HG03378 (cell line): ENCODE data around the gene FCRLB.
"Not testable (repeated sequence)": the region's sequence is repeated elsewhere in the genome, so short reads cannot be mapped to it uniquely, and the experiment has no call there.

Experiments used
- ATAC-seq: cut with Tn5 transposase; IDR thresholded peaks from one replicate; pipeline ENCODE4 v1.9.1; 2021; ENCODE audit warnings: mild to moderate bottlenecking, moderate library complexity; ENCODE audit not compliant: unreplicated experiment

FCRLB gene

DNA sequence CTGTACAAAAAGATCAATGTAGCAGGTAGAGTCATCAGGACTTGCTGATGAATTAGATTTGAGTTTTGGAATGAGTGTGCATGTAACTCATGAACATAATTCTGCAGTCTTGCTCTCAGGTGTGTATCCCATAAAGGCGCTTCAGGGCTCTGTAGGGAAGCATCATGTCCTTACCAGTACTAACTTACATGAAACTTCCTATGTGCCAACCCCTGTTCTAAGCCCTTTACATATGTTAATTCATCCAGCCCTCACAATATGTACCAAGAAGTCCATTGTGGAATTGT lies 2.1 kb upstream of the FCRLB start:
- ATAC-seq: no peak

- no peak for ATAC-seq
Observed at GRCh38 chr1:161720422-161720821, 922 bp upstream of the FCRLB start.

- ATAC-seq: no peak
Observed at GRCh38 chr1:161721738-161722343, 497 bp downstream of the FCRLB start.

- no peak for ATAC-seq
Observed at GRCh38 chr1:161722406-161722805, 1.1 kb downstream of the FCRLB start.

DNA sequence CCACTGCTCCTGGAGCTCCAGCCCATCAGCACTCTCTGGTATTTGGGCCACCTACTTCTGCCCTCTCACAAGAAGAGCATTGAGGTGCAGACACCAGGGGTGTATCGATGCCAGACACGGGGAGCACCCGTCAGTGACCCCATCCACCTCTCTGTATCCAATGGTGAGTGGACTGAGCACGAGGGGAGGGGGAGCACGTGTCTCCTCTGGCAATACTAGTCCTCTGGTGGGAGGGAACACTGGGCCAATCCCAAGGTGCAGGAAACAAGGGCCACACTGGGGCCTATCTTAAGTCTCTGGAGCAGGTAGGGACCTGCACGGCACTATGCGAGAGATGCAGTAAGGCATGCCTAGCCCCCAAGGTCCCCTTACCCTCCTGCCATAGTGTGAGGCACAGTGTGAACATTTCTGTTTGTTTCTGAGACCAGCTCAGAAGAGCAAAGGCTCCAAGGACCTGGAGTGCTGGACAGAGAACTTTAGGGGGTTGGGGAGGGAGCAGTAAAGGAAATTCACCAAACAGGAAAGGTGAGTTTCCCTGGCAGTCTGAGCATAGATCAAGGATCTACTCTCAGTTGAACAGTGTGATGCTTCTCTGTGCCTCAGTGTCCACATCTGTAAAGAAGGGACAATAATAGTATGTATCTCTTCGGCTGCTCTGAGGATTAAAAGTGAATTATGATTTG lies 2.3 kb downstream of the FCRLB start:
- ATAC-seq: no peak

DNA sequence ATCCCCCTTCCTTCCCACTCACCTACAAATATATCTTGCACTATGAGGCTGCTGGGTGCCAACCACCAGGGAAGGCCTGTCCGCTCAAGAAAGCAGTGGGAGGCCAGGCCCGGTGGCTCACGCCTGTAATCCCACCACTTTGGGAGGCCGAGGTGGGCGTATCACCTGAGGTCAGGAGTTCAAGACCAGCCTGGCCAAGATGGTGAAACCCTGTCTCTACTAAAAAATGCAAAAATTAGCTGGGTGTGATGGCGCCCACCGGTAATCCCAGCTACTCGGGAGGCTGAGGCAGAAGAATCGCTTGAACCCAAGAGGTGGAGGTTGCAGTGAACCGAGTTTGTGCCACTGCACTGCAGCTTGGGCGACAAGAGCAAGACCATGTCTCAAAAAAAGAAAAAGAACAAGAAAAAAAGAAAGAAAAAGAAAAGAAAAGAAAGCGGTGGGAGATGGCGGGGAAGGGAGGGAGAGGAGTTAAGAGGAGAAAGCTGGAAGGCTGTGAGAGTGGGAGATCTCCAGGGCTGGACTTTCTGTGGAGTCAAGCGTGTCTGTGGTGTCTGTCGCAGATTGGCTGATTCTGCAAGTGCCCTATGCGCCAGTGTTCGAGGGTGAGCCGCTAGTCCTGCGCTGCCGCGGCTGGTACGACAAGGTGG lies 4.0 kb downstream of the FCRLB start:
- not testable (repeated sequence) for ATAC-seq

DNA sequence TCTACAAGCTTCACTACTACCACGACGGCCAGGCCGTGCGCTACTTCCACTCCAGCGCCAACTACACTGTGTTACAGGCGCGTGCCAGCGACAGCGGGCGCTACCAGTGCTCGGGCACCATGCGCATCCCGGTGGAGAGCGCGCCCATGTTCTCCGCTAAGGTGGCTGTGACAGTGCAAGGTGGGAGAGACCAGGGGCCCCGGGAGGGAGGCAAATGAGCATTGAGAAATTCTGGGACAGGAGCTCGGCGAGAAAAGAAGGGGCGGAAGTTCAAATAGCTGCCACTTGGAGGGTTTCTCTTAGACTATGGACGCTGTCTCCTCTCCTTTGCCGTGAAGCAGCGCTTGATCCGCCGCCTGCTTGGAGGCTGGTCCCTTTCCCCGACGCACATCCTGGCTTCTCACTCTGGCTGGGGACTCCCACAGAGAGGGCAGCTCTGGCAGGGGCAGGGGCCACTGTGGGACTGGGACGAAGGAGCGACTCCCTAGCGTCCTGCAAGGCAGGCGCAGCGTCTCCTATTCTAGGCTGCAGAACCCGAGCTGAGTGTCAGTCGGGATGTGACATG lies 4.6 kb downstream of the FCRLB start:
- no peak for ATAC-seq

GRCh38 chr1:161726473-161727255 lies 5.3 kb downstream of the FCRLB start:
- ATAC-seq: no peak

DNA sequence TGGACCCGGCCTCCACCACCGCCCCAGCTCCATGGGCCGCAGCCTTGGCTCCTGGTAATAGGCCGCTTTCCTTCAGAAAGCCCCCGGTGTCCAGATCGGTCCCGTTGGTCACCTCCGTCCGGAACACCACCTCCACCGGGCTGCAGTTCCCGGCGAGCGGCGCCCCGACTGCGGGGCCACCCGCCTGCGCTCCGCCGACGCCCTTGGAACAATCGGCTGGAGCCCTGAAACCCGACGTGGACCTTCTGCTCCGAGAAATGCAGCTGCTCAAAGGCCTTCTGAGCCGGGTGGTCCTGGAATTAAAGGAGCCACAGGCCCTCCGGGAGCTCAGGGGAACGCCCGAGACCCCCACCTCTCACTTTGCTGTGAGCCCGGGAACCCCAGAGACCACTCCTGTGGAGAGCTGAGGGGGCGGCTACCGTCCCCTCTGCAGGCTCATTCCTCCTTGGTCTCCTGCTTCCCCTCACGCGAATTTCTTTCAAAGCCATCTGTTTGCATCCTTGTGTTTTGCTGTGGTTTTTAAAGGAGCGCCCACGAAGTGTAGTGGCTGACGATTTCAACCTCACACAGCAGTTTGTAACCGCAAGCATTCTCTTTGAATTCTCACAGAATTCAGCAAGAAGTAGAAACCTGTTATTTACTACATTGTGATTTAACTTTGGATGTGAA lies 6.0 kb downstream of the FCRLB start:
- no peak for ATAC-seq

- no peak for ATAC-seq
Observed at GRCh38 chr1:161728376-161729226, 7.3 kb downstream of the FCRLB start.

DNA sequence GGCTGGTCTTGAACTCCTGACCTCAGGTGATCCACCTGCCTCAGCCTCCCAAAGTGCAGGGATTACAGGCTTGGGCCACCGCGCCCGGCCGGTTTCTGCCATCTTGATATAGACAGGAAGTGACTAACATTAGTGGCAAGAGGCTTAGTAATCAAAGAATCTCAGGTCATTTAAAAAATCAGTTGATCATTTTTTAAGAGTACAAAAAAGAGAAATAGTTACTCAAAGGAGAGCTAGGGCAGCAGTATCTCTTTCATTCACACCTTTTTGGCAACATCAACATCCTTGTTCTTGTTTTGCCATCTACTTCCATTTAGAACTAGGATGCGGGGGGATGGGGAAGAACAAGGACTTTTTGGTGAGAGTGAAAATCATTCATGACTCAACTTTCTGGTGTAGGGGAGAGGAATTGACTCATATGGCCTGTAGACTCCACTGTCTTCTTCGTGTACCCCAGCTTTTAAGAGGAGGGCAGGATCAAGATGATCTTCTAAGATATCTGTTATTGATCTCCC lies 8.8 kb downstream of the FCRLB start:
- ATAC-seq: no peak

DNA sequence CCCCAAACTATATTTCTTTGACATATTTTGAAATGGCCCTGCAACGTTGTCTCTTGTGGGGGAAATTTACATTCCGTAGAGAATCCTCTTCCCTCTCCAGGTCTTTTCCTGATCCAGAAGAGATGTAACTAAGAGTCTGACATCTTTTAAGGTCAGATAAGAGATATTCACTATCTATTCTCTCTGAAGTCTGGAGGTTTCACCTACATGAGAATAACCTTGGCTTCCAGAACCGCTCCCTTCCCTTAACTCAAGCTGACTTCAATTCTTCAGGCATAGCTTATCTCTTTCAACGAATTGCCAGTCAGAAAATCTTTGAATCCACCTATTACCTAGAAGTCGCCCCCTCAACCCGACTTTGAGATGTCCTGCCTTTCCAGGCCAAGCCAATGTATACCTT lies 9.9 kb downstream of the FCRLB start:
- ATAC-seq: no peak

DNA sequence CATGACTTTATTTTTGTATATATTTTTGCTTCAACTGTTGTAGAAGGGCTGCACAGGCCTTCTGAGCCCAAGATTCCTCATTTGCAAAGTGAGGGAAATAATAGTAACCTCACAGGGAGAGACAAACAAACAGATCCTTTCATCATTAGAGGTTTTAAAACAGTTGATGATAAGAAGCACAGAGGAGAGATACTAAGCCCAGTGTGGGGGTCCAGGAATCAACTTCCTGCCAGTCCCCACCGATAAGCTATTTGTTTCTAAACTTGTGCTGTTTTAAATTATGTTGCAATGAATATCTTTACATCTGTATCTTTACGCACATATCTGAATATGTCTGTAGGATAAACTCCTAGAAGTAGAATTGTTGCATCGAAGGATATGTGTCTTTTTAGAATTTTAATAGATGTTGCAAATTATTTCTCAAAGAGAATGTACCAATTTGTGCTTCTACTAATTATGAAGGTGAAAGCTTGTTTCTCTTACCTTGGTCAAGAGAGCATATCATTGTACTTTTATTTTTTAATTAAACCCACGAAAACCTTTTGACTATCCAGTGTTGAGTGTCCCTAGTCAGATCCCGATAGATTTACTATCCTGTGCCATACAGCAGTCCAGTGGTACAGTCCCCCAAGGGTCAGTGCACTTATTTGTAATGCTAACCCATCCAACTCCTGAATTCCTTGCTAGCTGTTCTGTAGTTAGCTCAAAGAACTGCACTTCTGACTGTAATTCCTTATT lies 10.8 kb downstream of the FCRLB start:
- no peak for ATAC-seq

GRCh38 chr1:161733526-161733925 lies 12.2 kb downstream of the FCRLB start:
- ATAC-seq: no peak

- no peak for ATAC-seq
Observed at GRCh38 chr1:161735837-161736236, 14.5 kb downstream of the FCRLB start.

- no peak for ATAC-seq
Observed at GRCh38 chr1:161736335-161736969, 15.1 kb downstream of the FCRLB start.

DNA sequence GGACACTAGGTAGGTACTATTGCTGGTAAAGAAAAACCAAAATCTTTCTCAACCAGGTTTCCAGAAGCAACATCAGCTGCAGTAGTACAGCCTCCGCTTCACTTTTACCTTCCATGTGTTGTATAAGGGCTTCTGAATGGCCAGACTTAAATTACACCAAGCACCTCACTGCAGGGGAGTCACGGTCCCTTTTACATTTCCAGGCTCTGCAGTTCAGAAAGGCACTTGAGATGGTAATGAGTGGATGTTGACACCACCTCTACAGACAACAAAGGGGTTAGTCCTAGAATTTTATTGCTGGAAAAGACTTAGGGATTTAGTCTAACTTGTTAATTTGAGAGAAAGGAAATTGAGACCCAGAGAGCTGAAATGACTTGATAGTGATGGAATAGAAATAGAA lies 16.3 kb downstream of the FCRLB start:
- ATAC-seq: no peak

DNA sequence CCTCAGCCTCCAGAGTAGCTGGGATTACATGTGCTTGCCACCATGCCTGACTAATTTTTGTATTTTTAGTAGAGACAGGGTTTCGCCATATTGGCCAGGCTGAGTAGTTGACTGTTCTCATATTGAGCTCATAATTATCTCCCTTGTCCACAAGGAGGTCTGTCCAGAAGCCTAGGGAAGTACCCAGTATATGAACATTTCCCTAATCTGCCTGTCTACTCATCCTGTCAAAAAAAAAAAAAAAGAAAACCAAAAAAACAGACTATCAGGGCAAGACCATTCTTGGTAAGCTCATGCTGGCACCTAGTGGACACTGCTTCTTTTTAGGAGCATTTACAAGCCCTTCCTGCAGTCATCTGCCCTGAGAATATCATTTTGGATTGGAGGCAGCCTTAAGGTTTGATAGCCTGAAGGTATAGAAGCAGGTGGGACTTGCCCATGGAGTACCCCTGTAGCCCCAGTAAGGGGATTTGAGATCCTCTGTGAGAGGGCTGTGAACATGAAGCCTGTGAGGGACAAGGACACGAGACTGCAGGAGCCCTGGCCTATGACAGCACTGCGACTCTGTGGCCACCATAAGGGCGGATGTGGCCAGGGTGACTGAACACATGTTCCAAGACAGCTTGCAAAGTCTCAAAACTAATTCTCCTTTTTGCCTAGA lies 17.4 kb downstream of the FCRLB start:
- ATAC-seq: peak; percentile 59
